Measurements from ENCODE around the gene UMODL1.

The UMODL1 gene

DNA sequence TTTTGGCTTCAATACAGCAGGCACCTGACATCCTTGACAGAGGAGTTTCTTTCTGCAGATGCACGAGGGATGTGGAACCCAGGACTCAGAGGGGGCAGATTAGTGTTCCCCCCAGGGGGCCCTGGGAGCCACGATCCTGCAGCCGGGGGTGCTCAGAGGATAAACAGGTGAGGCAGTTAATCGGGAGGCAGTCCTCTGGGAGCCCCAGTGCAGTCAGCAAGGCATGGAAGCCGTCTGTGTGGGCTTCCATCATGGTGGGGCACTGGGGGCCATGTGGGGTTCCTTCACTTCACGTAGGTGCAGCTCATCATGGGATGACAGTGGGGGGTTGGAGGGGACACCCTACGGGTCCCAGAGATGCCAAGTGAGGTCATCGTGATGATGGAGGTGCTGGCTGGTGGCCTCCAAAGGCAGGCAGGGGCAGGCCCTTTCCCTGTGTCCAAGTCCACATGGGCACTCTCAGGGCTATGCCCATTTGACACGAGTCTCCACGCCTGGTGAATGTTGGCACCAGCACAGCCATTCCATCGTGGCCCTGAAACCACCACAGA lies 88.5 kb downstream of the UMODL1 start:
- in situ Hi-C loops (cut with MboI; ENCODE audit: low sequenced_read_pairs, unreplicated experiment), result loop anchor here (10.0 kb wide), 1 partner anchor 285 kb away; no protein-coding TSS in a partner anchor
- DNase-seq (ENCODE audit: low spot score), result peak; percentile 18
- TF ChIP-seq, protein P1, sequence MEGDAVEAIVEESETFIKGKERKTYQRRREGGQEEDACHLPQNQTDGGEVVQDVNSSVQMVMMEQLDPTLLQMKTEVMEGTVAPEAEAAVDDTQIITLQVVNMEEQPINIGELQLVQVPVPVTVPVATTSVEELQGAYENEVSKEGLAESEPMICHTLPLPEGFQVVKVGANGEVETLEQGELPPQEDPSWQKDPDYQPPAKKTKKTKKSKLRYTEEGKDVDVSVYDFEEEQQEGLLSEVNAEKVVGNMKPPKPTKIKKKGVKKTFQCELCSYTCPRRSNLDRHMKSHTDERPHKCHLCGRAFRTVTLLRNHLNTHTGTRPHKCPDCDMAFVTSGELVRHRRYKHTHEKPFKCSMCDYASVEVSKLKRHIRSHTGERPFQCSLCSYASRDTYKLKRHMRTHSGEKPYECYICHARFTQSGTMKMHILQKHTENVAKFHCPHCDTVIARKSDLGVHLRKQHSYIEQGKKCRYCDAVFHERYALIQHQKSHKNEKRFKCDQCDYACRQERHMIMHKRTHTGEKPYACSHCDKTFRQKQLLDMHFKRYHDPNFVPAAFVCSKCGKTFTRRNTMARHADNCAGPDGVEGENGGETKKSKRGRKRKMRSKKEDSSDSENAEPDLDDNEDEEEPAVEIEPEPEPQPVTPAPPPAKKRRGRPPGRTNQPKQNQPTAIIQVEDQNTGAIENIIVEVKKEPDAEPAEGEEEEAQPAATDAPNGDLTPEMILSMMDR (IDR thresholded peaks at IDR 0.05; ENCODE audit: borderline replicate concordance, control extremely low read depth, extremely low read depth, insufficient read depth, missing control alignments), result no peak

DNA sequence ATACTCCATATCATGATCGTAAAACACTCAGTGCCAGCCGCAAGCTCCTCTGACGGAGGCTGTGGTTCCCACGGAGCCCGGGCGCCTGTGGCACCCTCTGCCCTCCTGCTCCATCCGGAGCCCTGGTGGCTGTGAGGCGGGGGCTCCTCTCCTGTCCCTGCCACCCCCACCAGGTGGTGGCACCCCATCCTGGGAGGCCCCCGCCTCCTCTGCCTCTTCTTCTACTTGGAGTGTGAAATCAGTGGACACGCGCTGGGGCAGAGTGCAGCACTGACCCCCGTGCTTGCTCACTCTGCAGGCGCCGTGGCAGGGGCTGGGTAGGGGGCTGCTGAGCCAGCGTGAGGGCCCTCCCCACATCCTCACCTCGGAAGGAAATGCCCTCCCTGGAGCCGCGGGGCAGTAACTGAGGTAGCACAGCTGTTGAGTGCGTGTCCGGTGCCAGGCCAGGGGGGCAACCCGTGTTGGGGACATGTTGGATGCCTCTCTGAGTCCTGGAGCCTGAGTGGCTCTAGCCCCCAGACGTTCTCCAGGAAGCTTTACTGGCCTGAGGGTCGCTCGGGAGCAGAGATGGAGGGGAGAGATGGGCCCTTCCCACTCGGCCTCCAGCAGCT lies 89.1 kb downstream of the UMODL1 start:
- in situ Hi-C loops (cut with MboI; ENCODE audit: low sequenced_read_pairs, unreplicated experiment), result no loop called here
- TF ChIP-seq, protein P1 (IDR thresholded peaks at IDR 0.05; ENCODE audit: borderline replicate concordance, control extremely low read depth, extremely low read depth, insufficient read depth, missing control alignments), result no peak
- DNase-seq (ENCODE audit: low spot score), result peak; percentile 38

DNA sequence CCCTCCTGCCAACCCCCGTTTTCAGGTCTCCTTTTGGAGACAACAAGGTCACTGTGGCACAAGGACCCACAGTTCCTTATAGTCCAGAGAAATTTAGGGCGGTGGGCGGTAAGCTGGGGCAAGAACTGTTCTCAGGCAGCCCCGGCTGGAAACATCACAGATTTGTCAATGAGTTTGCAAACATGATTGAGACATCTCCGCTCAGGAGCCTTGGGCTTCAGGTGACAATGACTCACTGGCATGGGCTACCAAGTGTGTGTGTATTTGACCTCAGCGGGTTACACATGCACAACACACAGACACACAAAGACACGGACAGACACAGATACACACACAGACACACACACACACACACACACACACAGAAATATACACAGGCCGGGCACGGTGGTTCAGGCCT lies 89.6 kb downstream of the UMODL1 start:
- in situ Hi-C loops (cut with MboI; ENCODE audit: low sequenced_read_pairs, unreplicated experiment), result no loop called here
- TF ChIP-seq, protein P1 (IDR thresholded peaks at IDR 0.05; ENCODE audit: borderline replicate concordance, control extremely low read depth, extremely low read depth, insufficient read depth, missing control alignments), result no peak
- DNase-seq (ENCODE audit: low spot score), result peak; percentile 28

DNA sequence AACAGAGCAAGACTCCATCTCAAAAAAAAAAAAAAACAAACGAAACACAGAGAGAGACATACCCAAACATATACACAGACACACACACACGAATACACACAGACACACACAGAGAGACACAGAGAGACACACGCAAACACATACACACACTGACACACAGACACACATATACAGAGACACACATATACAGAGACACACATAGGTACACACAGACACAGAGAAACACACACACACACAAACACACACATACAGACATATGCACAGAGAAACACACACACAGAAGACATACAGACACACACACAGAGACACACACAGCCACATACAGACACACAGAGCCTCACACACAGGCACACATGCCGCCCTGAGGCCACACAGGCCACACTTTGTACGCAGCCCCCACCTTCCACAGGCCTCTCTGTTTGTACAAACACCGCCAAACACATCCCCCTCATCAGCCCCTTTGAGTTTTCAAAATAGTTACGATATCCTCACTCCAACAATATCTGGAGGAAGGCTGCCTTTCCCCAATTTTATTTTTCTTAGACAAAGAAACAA lies 90.4 kb downstream of the UMODL1 start:
- TF ChIP-seq, protein P1 (IDR thresholded peaks at IDR 0.05; ENCODE audit: borderline replicate concordance, control extremely low read depth, extremely low read depth, insufficient read depth, missing control alignments), result no peak
- no peak for DNase-seq (ENCODE audit: low spot score)
- in situ Hi-C loops (cut with MboI; ENCODE audit: low sequenced_read_pairs, unreplicated experiment), result no loop called here

DNA sequence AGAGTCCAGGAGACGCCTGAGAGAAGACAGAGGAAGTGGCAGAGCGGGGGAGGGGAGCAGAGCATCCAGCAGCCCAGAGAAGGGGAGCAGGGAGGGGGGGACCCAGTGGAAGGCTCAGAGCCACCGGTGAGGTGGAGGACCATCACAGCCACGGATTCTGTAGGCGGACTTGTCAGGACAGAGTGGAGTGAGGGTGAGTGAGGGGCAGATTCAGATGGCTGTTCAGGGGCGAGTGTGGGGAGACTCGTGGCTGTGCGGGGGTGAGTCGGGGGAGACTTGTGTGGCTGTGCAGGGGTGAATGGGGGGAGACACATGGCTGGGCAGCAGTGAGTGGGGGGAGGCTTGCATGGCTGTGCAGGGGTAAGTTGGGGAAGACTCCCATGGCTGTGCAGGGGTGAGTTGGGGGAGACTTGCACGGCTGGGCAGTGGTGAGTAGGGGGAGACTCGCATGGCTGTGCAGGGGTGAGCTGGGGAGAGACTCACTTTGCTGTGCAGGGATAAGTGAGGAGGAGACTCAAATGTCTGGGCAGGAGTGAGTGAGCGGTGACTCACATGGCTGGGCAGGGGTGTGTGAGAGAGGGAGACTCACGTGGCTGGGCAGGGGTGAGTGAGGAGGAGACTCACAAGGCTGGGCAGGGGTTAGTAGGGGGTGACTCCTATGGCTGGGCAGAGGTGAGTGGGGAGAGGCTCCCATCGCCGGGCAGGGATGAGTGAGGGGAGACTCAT lies 91.0 kb downstream of the UMODL1 start:
- peak; percentile 11 for DNase-seq (ENCODE audit: low spot score)
- in situ Hi-C loops (cut with MboI; ENCODE audit: low sequenced_read_pairs, unreplicated experiment), result no loop called here
- TF ChIP-seq, protein P1 (IDR thresholded peaks at IDR 0.05; ENCODE audit: borderline replicate concordance, control extremely low read depth, extremely low read depth, insufficient read depth, missing control alignments), result no peak

DNA sequence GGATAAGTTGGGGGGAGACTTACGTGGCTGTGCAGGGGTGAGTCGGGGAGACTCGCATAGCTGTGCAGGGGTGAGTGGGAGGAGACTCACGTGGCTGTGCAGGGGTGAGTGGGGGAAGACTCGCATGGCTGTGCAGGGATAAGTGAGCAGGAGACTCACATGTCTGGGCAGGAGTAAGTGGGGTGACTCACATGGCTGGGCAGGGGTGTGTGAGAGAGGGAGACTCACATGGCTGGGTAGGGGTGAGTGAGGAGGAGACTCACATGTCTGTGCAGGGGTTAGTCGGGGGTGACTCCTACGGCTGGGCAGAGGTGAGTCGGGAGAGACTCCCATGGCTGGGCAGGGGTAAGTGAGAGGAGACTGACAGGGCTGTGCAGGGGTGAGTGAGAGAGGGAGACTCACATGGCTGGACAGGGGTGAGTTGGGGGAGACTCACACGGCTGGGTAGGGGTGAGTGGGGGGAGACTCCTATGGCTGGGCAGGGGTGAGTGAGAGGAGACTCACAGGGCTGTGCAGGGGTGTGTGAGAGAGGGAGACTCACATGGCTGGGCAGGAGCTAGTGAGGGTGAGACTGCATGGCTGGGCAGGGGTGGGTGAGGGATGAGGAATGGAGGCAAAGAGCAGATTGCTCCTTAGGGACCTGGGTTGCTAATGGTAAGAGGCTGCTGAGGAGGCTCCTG lies 91.9 kb downstream of the UMODL1 start:
- in situ Hi-C loops (cut with MboI; ENCODE audit: low sequenced_read_pairs, unreplicated experiment), result no loop called here
- TF ChIP-seq, protein P1 (IDR thresholded peaks at IDR 0.05; ENCODE audit: borderline replicate concordance, control extremely low read depth, extremely low read depth, insufficient read depth, missing control alignments), result no peak
- DNase-seq (ENCODE audit: low spot score), result no peak

Data from GM13976 (cell line).